Tongue (tissue), 3 donors: Measurements from ENCODE around the gene PDZD2. TPM values are rescaled to one million over a fixed set of nuclear protein-coding genes. Genes with fewer than 3 reads are reported as not detected.

ENCODE experiments used
- DNase-seq: peaks from one replicate; pipeline ENCODE4 v3.0.0-alpha.2; 2015
- small RNA-seq: library from RNA; depleted of rRNA; stranded (forward); fragments of <200 nt; gene quantifications from one replicate; pipeline ENCODE3, GENCODE V24; 2014; ENCODE audit warnings: low replicate concordance
- total RNA-seq: library from RNA; depleted of rRNA; stranded (reverse); fragments of >200 nt; gene quantifications from one replicate; pipeline ENCODE4 v1.2.3, GENCODE V29; 2014

PDZD2 gene
- total RNA-seq, 1 donor from 2014 or later, result 28.6 TPM

DNA sequence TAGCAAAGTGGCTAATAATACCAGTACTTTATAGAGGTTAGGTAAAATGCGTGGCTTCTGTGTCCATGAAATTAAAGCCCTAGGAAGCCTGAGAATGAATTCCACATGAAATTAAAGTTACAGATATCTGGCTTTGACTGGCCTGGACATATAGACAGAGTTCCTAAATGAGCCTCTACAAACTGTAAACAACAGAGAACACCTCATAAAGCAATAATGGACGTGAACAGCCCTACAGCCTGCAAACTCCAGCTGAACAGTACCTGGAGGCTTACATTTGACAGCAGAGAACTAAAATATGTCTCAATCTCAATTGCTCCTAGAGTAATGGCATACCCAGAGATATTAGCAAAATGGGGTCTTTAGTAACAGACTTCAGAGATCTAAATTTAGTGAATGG, 506.4 kb downstream of the PDZD2 start:
- no peak for DNase-seq

DNA sequence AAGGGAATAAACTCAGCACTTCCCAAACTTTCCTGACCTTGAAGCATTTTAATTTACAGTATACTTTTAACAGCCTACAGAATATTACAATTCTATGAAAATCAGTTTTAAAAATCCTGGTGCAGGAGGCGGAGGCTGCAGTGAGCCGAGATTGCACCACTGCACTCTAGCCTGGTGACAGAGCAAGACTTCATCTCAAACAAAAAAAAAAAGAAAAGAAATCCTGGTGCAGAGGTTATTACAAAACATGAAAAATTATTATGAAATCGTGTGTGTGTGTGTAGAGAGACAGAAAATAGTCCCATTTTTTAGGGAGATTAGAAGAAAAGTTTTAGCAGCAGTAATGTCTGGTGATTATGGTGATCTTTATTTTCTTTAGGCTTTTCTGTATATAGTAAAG, 508.3 kb downstream of the PDZD2 start:
- no peak for DNase-seq

- DNase-seq, result no peak
Measured at GRCh38 chr5:32147959-32148358, 509.0 kb downstream of the PDZD2 start.

- DNase-seq, result no peak
Measured at GRCh38 chr5:32150366-32150765, 511.4 kb downstream of the PDZD2 start.

DNA sequence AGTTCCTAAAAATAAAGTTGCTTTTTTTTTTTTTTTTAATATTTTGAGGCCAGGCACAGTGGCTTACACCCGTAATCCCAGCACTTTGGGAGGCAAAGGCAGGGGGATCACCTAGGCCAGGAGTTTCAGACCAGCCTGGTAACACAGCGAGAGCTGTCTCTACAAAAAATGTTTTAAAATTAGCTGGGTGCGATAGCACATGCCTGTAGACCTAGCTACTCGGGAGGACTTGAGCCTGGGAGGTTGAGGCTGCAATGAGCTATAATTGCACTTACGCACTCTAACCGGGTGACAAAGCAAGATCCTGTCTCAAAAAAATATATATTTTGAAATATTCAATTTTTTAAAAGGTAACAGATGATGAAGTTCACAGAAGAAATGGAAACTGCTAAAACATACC, 512.3 kb downstream of the PDZD2 start:
- no peak for DNase-seq

- DNase-seq, result no peak
Measured at GRCh38 chr5:32153723-32154122, 514.8 kb downstream of the PDZD2 start.

DNA sequence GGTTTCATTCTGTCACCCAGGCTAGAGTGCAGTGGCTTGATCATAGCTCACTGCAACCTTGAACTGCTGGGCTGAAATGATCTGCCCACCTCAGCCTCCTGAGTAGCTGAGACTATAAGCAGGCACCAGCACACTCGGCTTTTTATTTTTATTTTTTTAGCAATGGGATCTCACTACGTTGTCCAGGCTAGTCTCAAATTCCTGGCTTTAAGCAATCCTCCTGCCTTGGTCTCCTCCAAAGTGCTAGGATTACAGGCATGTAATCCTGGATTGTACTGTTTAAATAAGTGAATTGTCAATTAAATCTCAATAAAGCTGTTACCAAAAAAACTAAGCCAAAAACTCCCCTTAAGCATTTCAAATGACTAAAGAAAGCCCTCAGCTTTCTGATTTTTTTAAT, 516.3 kb downstream of the PDZD2 start:
- DNase-seq, result no peak

DNA sequence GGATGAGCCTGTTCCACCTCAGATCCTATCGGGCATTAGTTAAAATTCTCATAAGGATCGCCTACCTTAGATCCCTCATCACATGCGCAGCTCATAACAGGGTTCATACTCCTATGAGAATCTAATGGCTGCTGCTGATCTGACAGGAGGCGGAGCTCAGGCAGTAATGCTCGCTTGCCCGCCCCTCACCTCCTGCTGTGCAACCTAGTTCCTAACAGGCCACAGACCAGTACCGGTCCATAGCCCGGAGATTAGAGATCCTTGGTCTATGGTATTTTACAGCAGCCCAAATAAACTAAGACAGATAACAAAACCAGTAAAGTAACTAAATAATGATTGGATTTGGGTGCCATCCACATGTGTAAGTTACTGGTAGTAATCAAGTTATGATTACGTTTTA, 517.7 kb downstream of the PDZD2 start:
- DNase-seq, result no peak

GRCh38 chr5:32157078-32157477, 518.1 kb downstream of the PDZD2 start:
- DNase-seq, result no peak

- DNase-seq, result no peak
Measured at GRCh38 chr5:32158679-32158975, 519.7 kb downstream of the PDZD2 start.

DNA sequence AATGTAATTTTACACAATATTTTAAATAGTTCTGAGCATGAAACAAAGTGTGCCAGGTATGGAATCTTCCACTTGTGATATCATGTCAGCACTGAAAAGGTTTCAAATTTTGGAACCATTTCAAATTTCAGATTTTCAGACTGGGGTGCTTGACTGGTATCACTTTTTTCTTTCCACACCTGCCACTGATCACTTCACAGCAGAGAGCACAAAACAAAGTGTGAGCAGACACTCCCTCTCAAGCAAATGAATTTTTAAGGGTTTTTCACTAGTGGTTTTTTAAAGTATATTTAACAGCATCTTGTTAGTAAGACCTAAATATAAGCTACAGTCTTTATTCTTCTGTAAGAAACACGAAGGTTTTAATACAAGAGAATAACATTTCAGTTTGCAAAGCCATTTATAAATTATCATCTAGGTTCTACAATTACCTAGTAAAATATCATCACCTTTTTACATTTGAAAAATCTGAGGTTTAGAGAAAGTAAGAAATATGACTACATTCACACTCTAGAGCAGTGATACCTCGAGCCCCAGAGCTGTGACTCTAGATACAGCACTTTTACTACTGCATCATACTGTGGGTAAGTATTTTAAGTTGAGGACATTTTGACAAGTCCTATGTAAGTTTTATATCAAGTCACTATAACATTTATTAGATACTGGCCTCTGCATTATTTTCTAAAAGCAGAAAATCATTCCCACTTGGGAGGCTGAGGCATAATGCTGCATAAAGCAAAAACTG, 520.6 kb downstream of the PDZD2 start:
- no peak for DNase-seq

- DNase-seq, result no peak
Measured at GRCh38 chr5:32160228-32160627, 521.3 kb downstream of the PDZD2 start.

Small RNA genes lying within 50 kb of the gene (small RNA-seq; reads per million reads assigned to genes)
- gene AC025458.1 (not detected), gene MIR4279 (not detected), gene RF00019 (not detected), gene RNU6-358P (not detected), gene RNU6-363P (not detected), gene RNU6-760P (not detected)

Other genes starting within 250 kb of the PDZD2 start
- gene DROSHA, start 107.0 kb upstream of the PDZD2 start, total RNA-seq, result 48.4 TPM
- 36.4 TPM for gene C5orf22, start 106.8 kb upstream of the PDZD2 start, total RNA-seq